Transverse colon (tissue), 4 donors: ENCODE data around the gene EIF4EBP2. TPM values are rescaled to one million over a fixed set of nuclear protein-coding genes. Genes with fewer than 3 reads are reported as not detected.

Experiments
- DNase-seq: peaks from one replicate; pipeline ENCODE4 v3.0.0-alpha.2; 2019
- H3K27ac ChIP-seq, 4 donors: fragments of 200-600 bp; sonication (generic); 2 replicates each; pipeline ENCODE4 v1.5.1; 2016 to 2018; ENCODE audit warnings: inconsistent platforms in 4 of 4
- H3K27me3 ChIP-seq: fragments of 200-600 bp; sonication (generic); 2 replicates; pipeline ENCODE4 v1.5.1; 2017; ENCODE audit warnings: inconsistent platforms
- H3K36me3 ChIP-seq, 4 donors: fragments of 200-600 bp; sonication (generic); 2 replicates each; pipeline ENCODE4 v1.5.1; 2017 to 2019; ENCODE audit warnings: inconsistent platforms in 4 of 4
- H3K4me1 ChIP-seq, 4 donors: fragments of 200-600 bp; sonication (generic); 2 replicates each; pipeline ENCODE4 v1.5.1; 2017 to 2020; ENCODE audit warnings: inconsistent platforms in 4 of 4
- H3K4me3 ChIP-seq, 4 donors: fragments of 200-600 bp; sonication (generic); 1 replicate in 1 of 4; 2 replicates in 3 of 4; pipeline versions ENCODE4 v1.5.1 to v1.6.1; 2017 to 2019; ENCODE audit warnings: inconsistent platforms in 4 of 4
- H3K9me3 ChIP-seq, 2 donors: fragments of 200-600 bp; sonication (generic); 2 replicates each; pipeline ENCODE4 v1.5.1; 2017 to 2019; ENCODE audit warnings: inconsistent platforms in 2 of 2
- EP300 ChIP-seq: sonication (generic); formaldehyde crosslinking; IDR thresholded peaks from one replicate; pipeline ENCODE4 v1.6.1; 2017; ENCODE audit warnings: antibody characterized with exemption, low read depth
- POLR2A ChIP-seq: fragments of 450-650 bp; IDR thresholded peaks from one replicate; pipeline ENCODE4 v1.6.1; 2016; ENCODE audit warnings: antibody characterized with exemption, mild to moderate bottlenecking, moderate library complexity
- POLR2AphosphoS5 ChIP-seq, 3 donors: sonication (generic); formaldehyde crosslinking; IDR thresholded peaks; one replicate each; pipeline ENCODE4 v1.6.1; 2016; ENCODE audit warnings: antibody characterized with exemption in 3 of 3
- WGBS, 2 donors: methylation state at CpG; one replicate each; pipeline ENCODE4 v1.1.5; 2018; ENCODE audit warnings: low coverage in 1 of 2; 5-methylcytosine and 5-hydroxymethylcytosine counted together
- in situ Hi-C, 4 donors: fragments of 200-750 bp; cut with MboI; loops; one replicate each; pipeline versions ENCODE4 v1.15.0 to v1.15.1; 2017; ENCODE audit warnings: low sequenced_read_pairs in 3 of 4, low pct_ligation_motif_present in 1 of 4, low pct_unique_long_range_greater_than_20kb in 1 of 4
- intact Hi-C: fragments of 100-400 bp; cut with DNase I; formaldehyde crosslinking; loops from one replicate; pipeline ENCODE4 v1.15.1; 2023; ENCODE audit warnings: low total_unique reads
- total RNA-seq, 4 donors: library from RNA; depleted of rRNA; stranded (reverse); fragments of >200 nt; gene quantifications; one replicate each; pipeline ENCODE4 v1.1.0, GENCODE V29; 2016
- TF ChIP-seq, protein P1 (sequence below), 5 experiments: fragments of 200-600 bp in 3 of 5; fragments of 450-650 bp in 2 of 5; sonication (generic) in 3 of 5; IDR thresholded peaks; 1 replicate in 2 of 5; 2 replicates in 3 of 5; pipeline ENCODE4 v1.5.1; 2016 to 2017; ENCODE audit warnings: antibody characterized with exemption in 5 of 5, inconsistent platforms in 3 of 5, mild to moderate bottlenecking in 2 of 5, moderate library complexity in 1 of 5

The EIF4EBP2 gene
- total RNA-seq, 4 donors from 2014 or later, result 43.6 to 117 (median 110) TPM

- in situ Hi-C loops, result loop anchor here in 2 of 4 donors (10.0 kb wide), 1 partner anchor 154 kb away; no protein-coding TSS in a partner anchor
Measured at GRCh38 chr10:70368774-70369482, 35.0 kb upstream of the EIF4EBP2 start.

GRCh38 chr10:70369498-70370018 is 34.4 kb upstream of the EIF4EBP2 start:
- 86 to 90% methylated on average over 3 to 8 of the region's 8 CpGs for WGBS, 2 donors
- TF ChIP-seq POLR2A (no peak), POLR2AphosphoS5 (IDR thresholded peaks at IDR 0.05) (no peak)
- TF ChIP-seq, protein P1, sequence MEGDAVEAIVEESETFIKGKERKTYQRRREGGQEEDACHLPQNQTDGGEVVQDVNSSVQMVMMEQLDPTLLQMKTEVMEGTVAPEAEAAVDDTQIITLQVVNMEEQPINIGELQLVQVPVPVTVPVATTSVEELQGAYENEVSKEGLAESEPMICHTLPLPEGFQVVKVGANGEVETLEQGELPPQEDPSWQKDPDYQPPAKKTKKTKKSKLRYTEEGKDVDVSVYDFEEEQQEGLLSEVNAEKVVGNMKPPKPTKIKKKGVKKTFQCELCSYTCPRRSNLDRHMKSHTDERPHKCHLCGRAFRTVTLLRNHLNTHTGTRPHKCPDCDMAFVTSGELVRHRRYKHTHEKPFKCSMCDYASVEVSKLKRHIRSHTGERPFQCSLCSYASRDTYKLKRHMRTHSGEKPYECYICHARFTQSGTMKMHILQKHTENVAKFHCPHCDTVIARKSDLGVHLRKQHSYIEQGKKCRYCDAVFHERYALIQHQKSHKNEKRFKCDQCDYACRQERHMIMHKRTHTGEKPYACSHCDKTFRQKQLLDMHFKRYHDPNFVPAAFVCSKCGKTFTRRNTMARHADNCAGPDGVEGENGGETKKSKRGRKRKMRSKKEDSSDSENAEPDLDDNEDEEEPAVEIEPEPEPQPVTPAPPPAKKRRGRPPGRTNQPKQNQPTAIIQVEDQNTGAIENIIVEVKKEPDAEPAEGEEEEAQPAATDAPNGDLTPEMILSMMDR (IDR thresholded peaks at IDR 0.05), result no peak
- Histone ChIP-seq H3K27me3 (no peaks in the 10 kb centered on the region), H3K36me3 (no peaks in the 10 kb centered on the region), H3K27ac (peak overlapping the region in 1 of 4 donors; percentile 0), H3K4me1 (peaks cover 0 to 3% (median 1%) of the 10 kb centered on the region in 4 donors), H3K9me3 (no peaks in the 10 kb centered on the region), H3K4me3 (no peak overlapping the region)
- DNase-seq, result no peak
- in situ Hi-C loops (loop anchor here in 2 of 4 donors (10.0 kb wide), 1 partner anchor 155 kb away; no protein-coding TSS in a partner anchor), intact Hi-C loops (no loop called here)

More at GRCh38 chr10:70368774-70369482, 35.0 kb upstream of the EIF4EBP2 start:
- 85 to 100% methylated on average over 1 to 10 of the region's 10 CpGs for WGBS, 2 donors
- intact Hi-C loops, result no loop called here
- Histone ChIP-seq H3K4me3 (no peak overlapping the region), H3K27me3 (no peaks in the 10 kb centered on the region), H3K9me3 (no peaks in the 10 kb centered on the region), H3K36me3 (no peaks in the 10 kb centered on the region), H3K27ac (peak overlapping the region in 2 of 4 donors; percentile 0 to 13), H3K4me1 (peaks cover 4 to 9% (median 6%) of the 10 kb centered on the region in 4 donors)
- DNase-seq, result no peak
- TF ChIP-seq POLR2AphosphoS5 (IDR thresholded peaks at IDR 0.05) (no peak), POLR2A (no peak), EP300 (no peak)
- TF ChIP-seq, protein P1 (IDR thresholded peaks at IDR 0.05), result no peak

DNA sequence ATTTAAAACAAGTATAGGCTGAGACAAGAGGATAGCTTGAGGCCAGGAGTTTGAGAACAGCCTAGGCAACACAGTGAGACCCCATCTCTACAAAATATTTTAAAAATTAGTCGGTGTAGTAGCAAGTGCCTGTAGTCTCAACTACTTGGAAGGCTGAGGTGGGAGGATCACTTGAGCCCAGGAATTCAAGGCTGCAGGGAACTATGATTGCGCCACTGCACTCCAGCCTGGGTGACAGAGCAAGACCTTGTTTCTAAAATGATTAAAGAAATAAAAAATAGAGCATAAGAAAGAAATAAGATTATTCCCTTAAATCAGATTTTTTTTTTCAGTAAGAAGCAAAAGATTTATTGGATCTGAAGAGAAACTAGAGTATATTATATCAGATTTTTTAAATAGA is 33.2 kb upstream of the EIF4EBP2 start:
- no peak for DNase-seq
- H3K9me3 ChIP-seq, result no peaks in the 10 kb centered on the region
- no peak overlapping the region for H3K27ac ChIP-seq
- H3K4me3 ChIP-seq, result no peak overlapping the region
- 92 to 100% methylated on average over 2 of the region's 2 CpGs for WGBS, 2 donors
- no peaks in the 10 kb centered on the region for H3K27me3 ChIP-seq
- no peaks in the 10 kb centered on the region for H3K4me1 ChIP-seq
- TF ChIP-seq EP300 (no peak), POLR2AphosphoS5 (IDR thresholded peaks at IDR 0.05) (no peak), POLR2A (no peak)
- TF ChIP-seq, protein P1 (IDR thresholded peaks at IDR 0.05), result no peak
- in situ Hi-C loops, result no loop called here
- H3K36me3 ChIP-seq, result no peaks in the 10 kb centered on the region
- intact Hi-C loops, result no loop called here

DNA sequence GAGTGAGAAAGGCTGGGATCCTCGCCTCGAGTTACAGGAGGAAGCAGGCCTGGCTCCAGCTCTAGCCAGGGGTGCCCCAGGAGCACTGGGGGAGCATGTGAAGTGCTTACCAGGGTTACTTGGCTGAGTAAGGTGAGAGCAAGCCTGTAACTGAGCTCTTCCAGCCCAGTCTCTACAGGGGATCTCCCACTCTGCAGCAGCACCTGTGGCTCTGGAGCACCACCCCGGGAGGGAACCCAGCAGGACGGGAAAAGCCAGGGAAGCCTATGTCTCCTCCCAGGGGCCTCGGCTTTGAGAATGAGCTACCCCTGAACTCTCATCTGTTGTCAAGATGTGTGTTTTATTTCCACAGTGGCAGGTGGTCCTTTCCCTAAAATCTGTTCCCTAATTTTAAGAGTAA is 32.1 kb upstream of the EIF4EBP2 start:
- no peak for DNase-seq
- H3K4me1 ChIP-seq, result no peaks in the 10 kb centered on the region
- in situ Hi-C loops, result no loop called here
- H3K27me3 ChIP-seq, result no peaks in the 10 kb centered on the region
- no peaks in the 10 kb centered on the region for H3K9me3 ChIP-seq
- 60% methylated on average over 5 of the region's 5 CpGs; no CpG with 5 or more reads in 1 of the 2 donors for WGBS, 2 donors
- H3K4me3 ChIP-seq, result no peak overlapping the region
- H3K36me3 ChIP-seq, result no peaks in the 10 kb centered on the region
- TF ChIP-seq POLR2AphosphoS5 (IDR thresholded peaks at IDR 0.05) (no peak), EP300 (no peak), POLR2A (no peak)
- TF ChIP-seq, protein P1 (IDR thresholded peaks at IDR 0.05), result no peak
- no peak overlapping the region for H3K27ac ChIP-seq
- intact Hi-C loops, result no loop called here
